HCT116 (cell line): Measurements from ENCODE around the gene E4F1. TPM values are rescaled to one million over a fixed set of nuclear protein-coding genes. Genes with fewer than 3 reads are reported as not detected.

Experiments used
- ATAC-seq: fragments of 200-7000 bp; cut with Tn5 transposase; 2 replicates; pipeline ENCODE4 v1.9.1; 2020; ENCODE audit warnings: mild to moderate bottlenecking, moderate library complexity
- BruUV-seq: library from RNA; stranded (reverse); fragments of 400-500 nt; replicated peaks from 2 replicates; lab custom pipeline; 2021; lab: Mats Ljungman, UMichigan
- CTCF ChIA-PET: fragments of 300-600 bp; sonication (Branson Sonifier 250); formaldehyde crosslinking; loops from one replicate; lab custom pipeline; 2021; ENCODE audit warnings: antibody characterized with exemption; lab: Charles Lee
- POLR2A ChIA-PET: fragments of 300-600, 350-600 bp; sonication (Branson Sonifier 250); formaldehyde crosslinking; loops from one replicate; lab custom pipeline; 2021; ENCODE audit warnings: antibody characterized with exemption; lab: Charles Lee
- RAD21 ChIA-PET, 2 experiments: fragments of 300-600 bp; sonication (Branson Sonifier 250); formaldehyde crosslinking; loops; one replicate each; lab custom pipeline; 2023; ENCODE audit warnings: low total read pairs in 2 of 2; ENCODE audit not compliant: uncharacterized antibody in 2 of 2, unreplicated experiment in 2 of 2, low non-redundant PET in 1 of 2; lab: Charles Lee
- DNase-seq: peaks from one replicate; pipeline ENCODE4 v3.0.0-alpha.2; 2010; ENCODE audit warnings: low read depth, low spot score
- H2AFZ ChIP-seq: fragments of 200-600 bp; shearing (Covaris generic), sonication (generic); 2 replicates; pipeline ENCODE4 v1.6.1; 2017; ENCODE audit warnings: low read depth, mixed run types, mixed read lengths, antibody characterized with exemption, low read length; ENCODE audit not compliant: poor library complexity, severe bottlenecking
- H3K27ac ChIP-seq: 2 replicates; pipeline ENCODE4 v1.5.1; 2012; ENCODE audit warnings: low read depth, low read length
- H3K27me3 ChIP-seq: fragments of 200-600 bp; sonication (generic); 2 replicates; pipeline ENCODE4 v1.6.1; 2016; ENCODE audit warnings: mixed run types, low read length, mixed read lengths; ENCODE audit not compliant: insufficient read depth
- H3K36me3 ChIP-seq, 2 experiments: fragments of 200-500 bp in 1 of 2; fragments of 200-600 bp in 1 of 2; sonication (Bioruptor generic) in 1 of 2; sonication (generic) in 1 of 2; 2 replicates each; pipeline versions ENCODE4 v1.5.1 to v1.6.1; 2014 to 2016; ENCODE audit warnings: low read length in 2 of 2, inconsistent platforms in 1 of 2, mixed read lengths in 1 of 2, mixed run types in 1 of 2; ENCODE audit not compliant: insufficient read depth in 2 of 2, control insufficient read depth in 1 of 2
- H3K4me1 ChIP-seq, 2 experiments: fragments of 200-600 bp in 1 of 2; sonication (generic) in 1 of 2; 2 replicates each; pipeline versions ENCODE4 v1.5.1 to v1.6.1; 2012 to 2017; ENCODE audit warnings: low read length in 2 of 2, inconsistent platforms in 1 of 2, mild to moderate bottlenecking in 1 of 2, mixed read lengths in 1 of 2, mixed run types in 1 of 2, moderate library complexity in 1 of 2; ENCODE audit not compliant: insufficient read depth in 2 of 2, control insufficient read depth in 1 of 2
- H3K4me2 ChIP-seq: fragments of 200-600 bp; sonication (generic); 2 replicates; pipeline ENCODE4 v1.6.1; 2017; ENCODE audit warnings: mixed run types, low read length, mixed read lengths
- H3K4me3 ChIP-seq, 2 experiments: fragments of 200-600 bp in 1 of 2; sonication (generic) in 1 of 2; replicated peaks in 1 of 2; 2 replicates each; pipeline ENCODE4 v1.5.1; 2011 to 2016; ENCODE audit warnings: low read length in 2 of 2, control low read depth in 1 of 2, low read depth in 1 of 2, mild to moderate bottlenecking in 1 of 2, mixed read lengths in 1 of 2, mixed run types in 1 of 2
- H3K79me2 ChIP-seq: fragments of 200-600 bp; sonication (generic); 2 replicates; pipeline ENCODE4 v1.6.1; 2017; ENCODE audit warnings: mild to moderate bottlenecking, mixed run types, low read length, moderate library complexity, mixed read lengths; ENCODE audit not compliant: insufficient read depth
- H3K9ac ChIP-seq: fragments of 200-600 bp; sonication (generic); 2 replicates; pipeline ENCODE4 v1.6.1; 2016; ENCODE audit warnings: low read length, mixed read lengths
- H3K9me2 ChIP-seq: fragments of 200-600 bp; sonication (generic), shearing (Covaris generic); 2 replicates; pipeline ENCODE4 v1.6.1; 2017; ENCODE audit warnings: mixed run types, mild to moderate bottlenecking, moderate library complexity; ENCODE audit not compliant: insufficient read depth
- H3K9me3 ChIP-seq, 2 experiments: fragments of 200-500 bp in 1 of 2; fragments of 200-600 bp in 1 of 2; sonication (Bioruptor generic) in 1 of 2; sonication (generic) in 1 of 2; 2 replicates each; pipeline ENCODE4 v1.6.1; 2014 to 2017; ENCODE audit warnings: low read length in 2 of 2, mixed read lengths in 2 of 2, inconsistent platforms in 1 of 2, low read depth in 1 of 2, mild to moderate bottlenecking in 1 of 2, mixed run types in 1 of 2, moderate library complexity in 1 of 2; ENCODE audit not compliant: control insufficient read depth in 1 of 2, insufficient read depth in 1 of 2
- H4K20me1 ChIP-seq: fragments of 200-600 bp; sonication (generic), shearing (Covaris generic); 2 replicates; pipeline ENCODE4 v1.6.1; 2017; ENCODE audit warnings: mixed run types, mild to moderate bottlenecking, moderate library complexity; ENCODE audit not compliant: insufficient read depth
- FOSL1 ChIP-seq: IDR thresholded peaks from 2 replicates; pipeline ENCODE4 v1.6.1; 2012; ENCODE audit warnings: low read depth
- POLR2A ChIP-seq: IDR thresholded peaks from 2 replicates; pipeline ENCODE4 v1.7.0; 2011; ENCODE audit warnings: borderline replicate concordance; ENCODE audit not compliant: insufficient read depth, insufficient read length; ENCODE audit errors: extremely low read depth
- POLR2AphosphoS5 ChIP-seq: IDR thresholded peaks from 2 replicates; pipeline ENCODE4 v1.6.1; 2011; ENCODE audit warnings: mild to moderate bottlenecking, low read depth, low read length, moderate library complexity
- ZBTB33 ChIP-seq: IDR thresholded peaks from 2 replicates; pipeline ENCODE4 v1.6.1; 2011; ENCODE audit warnings: mild to moderate bottlenecking, low read length, moderate library complexity; ENCODE audit not compliant: insufficient replicate concordance; ENCODE audit errors: extremely low read depth
- intact Hi-C: fragments of 100-400 bp; cut with micrococcal nuclease; formaldehyde crosslinking; loops from 2 replicates; pipeline ENCODE4 v1.10.0; 2022
- total RNA-seq: library from RNA; stranded (reverse); gene quantifications from one replicate; pipeline ENCODE4 v1.2.1, GENCODE V29; 2021; ENCODE audit not compliant: unreplicated experiment

The E4F1 gene
- total RNA-seq, 1 experiment from 2014 or later = 40.7 TPM

- Histone ChIP-seq H3K9me3 (no peaks in the 10 kb centered on the region), H3K4me2 (no peak overlapping the region), H3K27me3 (no peaks in the 10 kb centered on the region), H3K4me1 (no peaks in the 10 kb centered on the region), H3K79me2 (no peaks in the 10 kb centered on the region), H3K4me3 (no peak overlapping the region), H3K9me2 (no peaks in the 10 kb centered on the region), H4K20me1 (no peaks in the 10 kb centered on the region), H3K27ac (no peak overlapping the region; the same call in 1 of the 2 replicates), H2AFZ (no peak overlapping the region), H3K36me3 (no peaks in the 10 kb centered on the region), H3K9ac (no peak overlapping the region)
- DNase-seq (no peak), ATAC-seq (no peak)
- intact Hi-C loops = no loop called here
- no peak for TF ChIP-seq ZBTB33
- TF ChIP-seq POLR2A = no peak
- no peak for TF ChIP-seq FOSL1
- no peak for TF ChIP-seq POLR2AphosphoS5
- no TSS peak for BruUV-seq
- CTCF ChIA-PET = no interaction called here
- POLR2A ChIA-PET = interaction anchor here (0.7 kb wide), 1 partner anchor 9 kb away, joined by 5 read pairs; no protein-coding TSS in a partner anchor
- RAD21 ChIA-PET = no interaction called here
Observed at GRCh38 chr16:2284001-2284770, 60.8 kb downstream of the E4F1 start.
